H9 (cell line): ENCODE data around the gene GABBR2. TPM values are rescaled to one million over a fixed set of nuclear protein-coding genes. Genes with fewer than 3 reads are reported as not detected.

Experiments
- DNase-seq: peaks from one replicate; pipeline ENCODE4 v3.0.0-alpha.2; 2017
- H2AFZ ChIP-seq: one replicate; pipeline ENCODE4 v1.6.1; 2013; ENCODE audit warnings: mild to moderate bottlenecking, low read length, control low read depth, moderate library complexity
- H2AK5ac ChIP-seq: 2 replicates; pipeline ENCODE4 v1.6.1; 2013; ENCODE audit warnings: low read length, control low read depth, mixed read lengths; ENCODE audit not compliant: insufficient read length
- H2BK120ac ChIP-seq: one replicate; pipeline ENCODE4 v1.6.1; 2013; ENCODE audit warnings: low read depth, mild to moderate bottlenecking, low read length, control low read depth, inconsistent platforms; ENCODE audit not compliant: poor library complexity, severe bottlenecking
- H2BK12ac ChIP-seq: 2 replicates; pipeline ENCODE4 v1.6.1; 2013; ENCODE audit warnings: low read length, control low read depth, mixed read lengths, low read depth; ENCODE audit not compliant: insufficient read length
- H2BK15ac ChIP-seq: 2 replicates; pipeline ENCODE4 v1.6.1; 2013; ENCODE audit warnings: low read depth, low read length, control low read depth
- H2BK20ac ChIP-seq: one replicate; pipeline ENCODE4 v1.6.1; 2013; ENCODE audit warnings: low read depth, mild to moderate bottlenecking, low read length, control low read depth, inconsistent platforms; ENCODE audit not compliant: poor library complexity, severe bottlenecking
- H2BK5ac ChIP-seq: 2 replicates; pipeline ENCODE4 v1.6.1; 2013; ENCODE audit warnings: low read length, control low read depth, mixed read lengths; ENCODE audit not compliant: insufficient read length
- H3K14ac ChIP-seq: 2 replicates; pipeline ENCODE4 v1.6.1; 2013; ENCODE audit warnings: low read length, control low read depth; ENCODE audit not compliant: insufficient read depth
- H3K18ac ChIP-seq: 2 replicates; pipeline ENCODE4 v1.6.1; 2013; ENCODE audit warnings: low read depth, mild to moderate bottlenecking, mixed read lengths, low read length, control low read depth; ENCODE audit not compliant: insufficient read length
- H3K23ac ChIP-seq: 2 replicates; pipeline ENCODE4 v1.6.1; 2013; ENCODE audit warnings: low read length, control low read depth, mixed read lengths, low read depth; ENCODE audit not compliant: insufficient read length
- H3K23me2 ChIP-seq: 2 replicates; pipeline ENCODE4 v1.6.1; 2013; ENCODE audit warnings: low read depth, mild to moderate bottlenecking, mixed read lengths, low read length, control low read depth; ENCODE audit not compliant: insufficient read length, poor library complexity, severe bottlenecking
- H3K27ac ChIP-seq: 2 replicates; pipeline ENCODE4 v1.5.1; 2013; ENCODE audit warnings: low read length, control low read depth, mixed read lengths, low read depth; ENCODE audit not compliant: insufficient read length
- H3K27me3 ChIP-seq: 2 replicates; pipeline ENCODE4 v1.6.1; 2013; ENCODE audit warnings: low read length, control low read depth, inconsistent platforms; ENCODE audit not compliant: insufficient read depth
- H3K4ac ChIP-seq: 2 replicates; pipeline ENCODE4 v1.6.1; 2013; ENCODE audit warnings: low read depth, mild to moderate bottlenecking, control low read depth, inconsistent platforms, low read length, moderate library complexity
- H3K4me1 ChIP-seq: 2 replicates; pipeline ENCODE4 v1.6.1; 2013; ENCODE audit warnings: low read length, control low read depth, inconsistent platforms; ENCODE audit not compliant: insufficient read depth
- H3K4me2 ChIP-seq: 2 replicates; pipeline ENCODE4 v1.6.1; 2013; ENCODE audit warnings: low read length, control low read depth, mixed read lengths; ENCODE audit not compliant: insufficient read length, insufficient read depth
- H3K56ac ChIP-seq: 2 replicates; pipeline ENCODE4 v1.6.1; 2013; ENCODE audit warnings: low read depth, mild to moderate bottlenecking, mixed read lengths, low read length, control low read depth; ENCODE audit not compliant: insufficient read length
- H3K79me1 ChIP-seq: 2 replicates; pipeline ENCODE4 v1.6.1; 2013; ENCODE audit warnings: low read depth, mild to moderate bottlenecking, moderate library complexity, low read length, control low read depth, inconsistent platforms; ENCODE audit not compliant: insufficient read depth, poor library complexity, severe bottlenecking
- H3K79me2 ChIP-seq: 2 replicates; pipeline ENCODE4 v1.6.1; 2013; ENCODE audit warnings: low read length, control low read depth, inconsistent platforms; ENCODE audit not compliant: insufficient read depth
- H3K9ac ChIP-seq: 2 replicates; pipeline ENCODE4 v1.6.1; 2013; ENCODE audit warnings: low read length, control low read depth, mixed read lengths; ENCODE audit not compliant: insufficient read length; ENCODE audit errors: extremely low read depth
- H3K9me3 ChIP-seq: one replicate; pipeline ENCODE4 v1.6.1; 2013; ENCODE audit warnings: low read depth, low read length, inconsistent platforms; ENCODE audit not compliant: control insufficient read depth
- H3T11ph ChIP-seq: one replicate; pipeline ENCODE4 v1.6.1; 2013; ENCODE audit warnings: mild to moderate bottlenecking, low read length, control low read depth, inconsistent platforms
- H4K20me1 ChIP-seq: one replicate; pipeline ENCODE4 v1.6.1; 2013; ENCODE audit not compliant: control insufficient read depth, insufficient read length, insufficient read depth
- H4K5ac ChIP-seq: 2 replicates; pipeline ENCODE4 v1.6.1; 2013; ENCODE audit warnings: low read depth, mild to moderate bottlenecking, mixed read lengths, low read length, control low read depth; ENCODE audit not compliant: insufficient read length
- H4K8ac ChIP-seq: replicated peaks from 2 replicates; pipeline ENCODE4 v1.6.1; 2013; ENCODE audit warnings: low read length, control low read depth, mixed read lengths, low read depth; ENCODE audit not compliant: insufficient read length
- H4K91ac ChIP-seq: 2 replicates; pipeline ENCODE4 v1.6.1; 2013; ENCODE audit warnings: low read depth, mild to moderate bottlenecking, moderate library complexity, mixed read lengths, low read length, control low read depth; ENCODE audit not compliant: insufficient read length
- H3K27ac Mint-ChIP-seq, 3 experiments: 2 replicates in 2 of 3; 3 replicates in 1 of 3; pipeline ENCODE4 v1.8.0; 2020 to 2021; ENCODE audit warnings: mixed read lengths in 3 of 3, mild to moderate bottlenecking in 1 of 3, moderate library complexity in 1 of 3
- H3K27me3 Mint-ChIP-seq: 2 replicates; pipeline ENCODE4 v1.8.0; 2021; ENCODE audit warnings: low read depth, mild to moderate bottlenecking, moderate library complexity, mixed read lengths
- H3K36me3 Mint-ChIP-seq, 3 experiments: 2 replicates in 2 of 3; 3 replicates in 1 of 3; pipeline ENCODE4 v1.8.0; 2020 to 2021; ENCODE audit warnings: low read depth in 3 of 3, mixed read lengths in 3 of 3; ENCODE audit not compliant: insufficient read depth in 1 of 3
- H3K4me1 Mint-ChIP-seq, 2 experiments: 2 replicates each; pipeline ENCODE4 v1.8.0; 2020; ENCODE audit warnings: mixed read lengths in 2 of 2
- H3K4me3 Mint-ChIP-seq, 2 experiments: 2 replicates in 1 of 2; 3 replicates in 1 of 2; pipeline ENCODE4 v1.8.0; 2020 to 2021; ENCODE audit warnings: mild to moderate bottlenecking in 2 of 2, mixed read lengths in 2 of 2, moderate library complexity in 1 of 2
- H3K9me3 Mint-ChIP-seq, 2 experiments: 2 replicates in 1 of 2; 3 replicates in 1 of 2; pipeline ENCODE4 v1.8.0; 2020; ENCODE audit warnings: mild to moderate bottlenecking in 2 of 2, mixed read lengths in 2 of 2, moderate library complexity in 1 of 2
- WGBS: extraction: QIAGEN DNeasy Blood & Tissue Kit; methylation state at CpG from one replicate; pipeline ENCODE4 v1.1.7; 2013; ENCODE audit warnings: missing lambda C conversion rate, low lambda C conversion rate, mixed read lengths; ENCODE audit not compliant: insufficient read length; ENCODE audit errors: extremely low coverage; 5-methylcytosine and 5-hydroxymethylcytosine counted together
- total RNA-seq: library from RNA; stranded (reverse); gene quantifications from 2 replicates; pipeline ENCODE4 v1.2.1, GENCODE V29; 2021
- TF ChIP-seq, protein P1 (sequence below): fragments of 200-600 bp; sonication (generic); conservative IDR thresholded peaks from 3 replicates; pipeline ENCODE4 v1.8.0; 2021; ENCODE audit warnings: antibody characterized with exemption, mild to moderate bottlenecking

GABBR2 gene
- total RNA-seq, 1 experiment from 2014 or later, result 0.66 TPM

DNA sequence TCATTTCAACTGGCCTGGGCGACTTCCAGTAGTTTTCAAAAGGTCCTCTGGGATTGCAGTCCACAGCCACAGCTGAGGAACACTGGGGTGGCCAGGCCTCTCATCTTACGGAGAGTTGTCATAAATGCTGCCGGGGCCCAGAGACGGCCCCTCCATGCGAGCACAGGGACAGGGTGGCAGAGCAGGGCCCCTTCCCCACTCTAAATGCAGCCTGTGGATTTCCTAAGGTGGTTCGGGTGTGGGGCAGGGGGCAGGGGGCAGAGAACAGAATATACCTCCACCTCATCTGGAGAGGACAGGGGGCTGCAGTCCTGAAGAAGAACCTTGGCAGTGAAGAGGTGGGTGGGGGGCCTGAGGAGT lies 339.7 kb downstream of the GABBR2 start:
- no peak overlapping the region for H4K5ac ChIP-seq
- no peak overlapping the region for H3T11ph ChIP-seq
- no peak overlapping the region for H2AFZ ChIP-seq
- no peak overlapping the region for H3K4me2 ChIP-seq
- no peaks in the 10 kb centered on the region for H3K4me1 ChIP-seq
- H3K4me1 Mint-ChIP-seq, result no peaks in the 10 kb centered on the region
- H3K27ac ChIP-seq, result no peak overlapping the region
- H3K27me3 ChIP-seq, result no peaks in the 10 kb centered on the region
- peaks cover 17 to 21% of the 10 kb centered on the region in 2 experiments for H3K9me3 Mint-ChIP-seq
- DNase-seq, result no peak
- H3K23me2 ChIP-seq, result no peaks in the 10 kb centered on the region
- no peak overlapping the region for H3K18ac ChIP-seq
- peaks cover 2 to 12% (median 7%) of the 10 kb centered on the region in 3 experiments; a peak in 5 of 7 replicates for H3K36me3 Mint-ChIP-seq
- no peaks in the 10 kb centered on the region; the same call in 1 of the 2 replicates for H3K27me3 Mint-ChIP-seq
- H3K4me3 Mint-ChIP-seq, result no peak overlapping the region
- no peak overlapping the region for H3K9ac ChIP-seq
- H3K79me2 ChIP-seq, result no peaks in the 10 kb centered on the region
- H3K9me3 ChIP-seq, result peaks cover 11% of the 10 kb centered on the region
- no peak overlapping the region for H4K91ac ChIP-seq
- no peak overlapping the region for H4K8ac ChIP-seq
- H3K23ac ChIP-seq, result no peak overlapping the region
- H2BK15ac ChIP-seq, result no peak overlapping the region
- H4K20me1 ChIP-seq, result no peaks in the 10 kb centered on the region
- H2BK120ac ChIP-seq, result no peak overlapping the region
- TF ChIP-seq, protein P1, sequence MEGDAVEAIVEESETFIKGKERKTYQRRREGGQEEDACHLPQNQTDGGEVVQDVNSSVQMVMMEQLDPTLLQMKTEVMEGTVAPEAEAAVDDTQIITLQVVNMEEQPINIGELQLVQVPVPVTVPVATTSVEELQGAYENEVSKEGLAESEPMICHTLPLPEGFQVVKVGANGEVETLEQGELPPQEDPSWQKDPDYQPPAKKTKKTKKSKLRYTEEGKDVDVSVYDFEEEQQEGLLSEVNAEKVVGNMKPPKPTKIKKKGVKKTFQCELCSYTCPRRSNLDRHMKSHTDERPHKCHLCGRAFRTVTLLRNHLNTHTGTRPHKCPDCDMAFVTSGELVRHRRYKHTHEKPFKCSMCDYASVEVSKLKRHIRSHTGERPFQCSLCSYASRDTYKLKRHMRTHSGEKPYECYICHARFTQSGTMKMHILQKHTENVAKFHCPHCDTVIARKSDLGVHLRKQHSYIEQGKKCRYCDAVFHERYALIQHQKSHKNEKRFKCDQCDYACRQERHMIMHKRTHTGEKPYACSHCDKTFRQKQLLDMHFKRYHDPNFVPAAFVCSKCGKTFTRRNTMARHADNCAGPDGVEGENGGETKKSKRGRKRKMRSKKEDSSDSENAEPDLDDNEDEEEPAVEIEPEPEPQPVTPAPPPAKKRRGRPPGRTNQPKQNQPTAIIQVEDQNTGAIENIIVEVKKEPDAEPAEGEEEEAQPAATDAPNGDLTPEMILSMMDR, result no peak
- H3K4ac ChIP-seq, result no peak overlapping the region
- H3K79me1 ChIP-seq, result no peaks in the 10 kb centered on the region
- H2BK5ac ChIP-seq, result no peak overlapping the region
- H3K56ac ChIP-seq, result no peak overlapping the region
- H3K27ac Mint-ChIP-seq, result peak overlapping the region in 1 of 3 experiments; percentile 35; a peak in 1 of 7 replicates
- H2AK5ac ChIP-seq, result no peak overlapping the region
- no CpG with 5 or more reads among the region's 6 CpGs for WGBS
- H2BK20ac ChIP-seq, result no peak overlapping the region
- no peak overlapping the region for H3K14ac ChIP-seq
- H2BK12ac ChIP-seq, result no peak overlapping the region
